Transverse colon (tissue), 4 donors: Measurements from ENCODE around the gene AMD1. TPM values are rescaled to one million over a fixed set of nuclear protein-coding genes. Genes with fewer than 3 reads are reported as not detected.

ENCODE experiments used
- DNase-seq: peaks from one replicate; pipeline ENCODE4 v3.0.0-alpha.2; 2019
- H3K27ac ChIP-seq, 4 donors: fragments of 200-600 bp; sonication (generic); 2 replicates each; pipeline ENCODE4 v1.5.1; 2016 to 2018; ENCODE audit warnings: inconsistent platforms in 4 of 4
- H3K27me3 ChIP-seq: fragments of 200-600 bp; sonication (generic); 2 replicates; pipeline ENCODE4 v1.5.1; 2017; ENCODE audit warnings: inconsistent platforms
- H3K36me3 ChIP-seq, 4 donors: fragments of 200-600 bp; sonication (generic); 2 replicates each; pipeline ENCODE4 v1.5.1; 2017 to 2019; ENCODE audit warnings: inconsistent platforms in 4 of 4
- H3K4me1 ChIP-seq, 4 donors: fragments of 200-600 bp; sonication (generic); 2 replicates each; pipeline ENCODE4 v1.5.1; 2017 to 2020; ENCODE audit warnings: inconsistent platforms in 4 of 4
- H3K4me3 ChIP-seq, 4 donors: fragments of 200-600 bp; sonication (generic); 1 replicate in 1 of 4; 2 replicates in 3 of 4; pipeline versions ENCODE4 v1.5.1 to v1.6.1; 2017 to 2019; ENCODE audit warnings: inconsistent platforms in 4 of 4
- H3K9me3 ChIP-seq, 2 donors: fragments of 200-600 bp; sonication (generic); 2 replicates each; pipeline ENCODE4 v1.5.1; 2017 to 2019; ENCODE audit warnings: inconsistent platforms in 2 of 2
- EP300 ChIP-seq: sonication (generic); formaldehyde crosslinking; IDR thresholded peaks from one replicate; pipeline ENCODE4 v1.6.1; 2017; ENCODE audit warnings: antibody characterized with exemption, low read depth
- POLR2A ChIP-seq: fragments of 450-650 bp; IDR thresholded peaks from one replicate; pipeline ENCODE4 v1.6.1; 2016; ENCODE audit warnings: antibody characterized with exemption, mild to moderate bottlenecking, moderate library complexity
- POLR2AphosphoS5 ChIP-seq, 3 donors: sonication (generic); formaldehyde crosslinking; IDR thresholded peaks; one replicate each; pipeline ENCODE4 v1.6.1; 2016; ENCODE audit warnings: antibody characterized with exemption in 3 of 3
- WGBS, 2 donors: methylation state at CpG; one replicate each; pipeline ENCODE4 v1.1.5; 2018; ENCODE audit warnings: low coverage in 1 of 2; 5-methylcytosine and 5-hydroxymethylcytosine counted together
- in situ Hi-C, 4 donors: fragments of 200-750 bp; cut with MboI; loops; one replicate each; pipeline versions ENCODE4 v1.15.0 to v1.15.1; 2017; ENCODE audit warnings: low sequenced_read_pairs in 3 of 4, low pct_ligation_motif_present in 1 of 4, low pct_unique_long_range_greater_than_20kb in 1 of 4
- intact Hi-C: fragments of 100-400 bp; cut with DNase I; formaldehyde crosslinking; loops from one replicate; pipeline ENCODE4 v1.15.1; 2023; ENCODE audit warnings: low total_unique reads
- total RNA-seq, 4 donors: library from RNA; depleted of rRNA; stranded (reverse); fragments of >200 nt; gene quantifications; one replicate each; pipeline ENCODE4 v1.1.0, GENCODE V29; 2016
- TF ChIP-seq, protein P1 (sequence below), 5 experiments: fragments of 200-600 bp in 3 of 5; fragments of 450-650 bp in 2 of 5; sonication (generic) in 3 of 5; IDR thresholded peaks; 1 replicate in 2 of 5; 2 replicates in 3 of 5; pipeline ENCODE4 v1.5.1; 2016 to 2017; ENCODE audit warnings: antibody characterized with exemption in 5 of 5, inconsistent platforms in 3 of 5, mild to moderate bottlenecking in 2 of 5, moderate library complexity in 1 of 5

The AMD1 gene
- total RNA-seq, 4 donors from 2014 or later = 50.7 to 86.4 (median 75.1) TPM

DNA sequence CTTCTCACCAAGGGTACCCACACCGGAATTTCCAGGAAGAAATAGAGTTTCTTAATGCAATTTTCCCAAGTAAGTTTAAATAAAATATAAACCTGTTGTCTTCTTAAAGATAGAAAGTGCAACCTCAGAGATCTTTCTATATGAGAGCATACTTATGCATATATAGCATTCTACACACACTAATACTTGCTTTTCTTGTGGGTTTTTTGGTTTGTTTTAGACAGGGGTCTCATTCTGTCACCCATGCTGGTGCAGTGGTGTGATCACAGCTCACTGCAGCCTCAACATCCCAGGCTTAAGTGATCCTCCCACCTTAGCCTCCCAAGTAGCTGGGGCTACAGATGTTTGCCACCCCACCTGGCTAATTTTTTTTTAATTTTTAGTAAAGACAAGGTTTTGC is 15.7 kb downstream of the AMD1 start:
- in situ Hi-C loops (no loop called here), intact Hi-C loops (no loop called here)
- Histone ChIP-seq H3K27ac (no peak overlapping the region), H3K4me3 (no peak overlapping the region), H3K9me3 (no peaks in the 10 kb centered on the region), H3K36me3 (peaks cover 0 to 47% (median 21%) of the 10 kb centered on the region in 4 donors), H3K4me1 (peaks cover 0 to 17% (median 4%) of the 10 kb centered on the region in 4 donors), H3K27me3 (no peaks in the 10 kb centered on the region)
- TF ChIP-seq POLR2A (no peak), POLR2AphosphoS5 (IDR thresholded peaks at IDR 0.05) (no peak), EP300 (no peak)
- TF ChIP-seq, protein P1, sequence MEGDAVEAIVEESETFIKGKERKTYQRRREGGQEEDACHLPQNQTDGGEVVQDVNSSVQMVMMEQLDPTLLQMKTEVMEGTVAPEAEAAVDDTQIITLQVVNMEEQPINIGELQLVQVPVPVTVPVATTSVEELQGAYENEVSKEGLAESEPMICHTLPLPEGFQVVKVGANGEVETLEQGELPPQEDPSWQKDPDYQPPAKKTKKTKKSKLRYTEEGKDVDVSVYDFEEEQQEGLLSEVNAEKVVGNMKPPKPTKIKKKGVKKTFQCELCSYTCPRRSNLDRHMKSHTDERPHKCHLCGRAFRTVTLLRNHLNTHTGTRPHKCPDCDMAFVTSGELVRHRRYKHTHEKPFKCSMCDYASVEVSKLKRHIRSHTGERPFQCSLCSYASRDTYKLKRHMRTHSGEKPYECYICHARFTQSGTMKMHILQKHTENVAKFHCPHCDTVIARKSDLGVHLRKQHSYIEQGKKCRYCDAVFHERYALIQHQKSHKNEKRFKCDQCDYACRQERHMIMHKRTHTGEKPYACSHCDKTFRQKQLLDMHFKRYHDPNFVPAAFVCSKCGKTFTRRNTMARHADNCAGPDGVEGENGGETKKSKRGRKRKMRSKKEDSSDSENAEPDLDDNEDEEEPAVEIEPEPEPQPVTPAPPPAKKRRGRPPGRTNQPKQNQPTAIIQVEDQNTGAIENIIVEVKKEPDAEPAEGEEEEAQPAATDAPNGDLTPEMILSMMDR (IDR thresholded peaks at IDR 0.05) = no peak
- 89 to 100% methylated on average over 1 of the region's 1 CpG for WGBS, 2 donors
- DNase-seq = no peak

GRCh38 chr6:110895907-110896608 is 21.5 kb downstream of the AMD1 start:
- TF ChIP-seq, protein P1 (IDR thresholded peaks at IDR 0.05) = no peak
- TF ChIP-seq POLR2AphosphoS5 (IDR thresholded peaks at IDR 0.05) (no peak), POLR2A (no peak), EP300 (no peak)
- Histone ChIP-seq H3K27me3 (no peaks in the 10 kb centered on the region), H3K36me3 (peaks cover 0 to 53% (median 25%) of the 10 kb centered on the region in 4 donors), H3K4me3 (no peak overlapping the region), H3K9me3 (no peaks in the 10 kb centered on the region), H3K27ac (no peak overlapping the region), H3K4me1 (no peaks in the 10 kb centered on the region)
- no peak for DNase-seq
- 95 to 96% methylated on average over 4 of the region's 4 CpGs for WGBS, 2 donors
- intact Hi-C loops (no loop called here), in situ Hi-C loops (no loop called here)

DNA sequence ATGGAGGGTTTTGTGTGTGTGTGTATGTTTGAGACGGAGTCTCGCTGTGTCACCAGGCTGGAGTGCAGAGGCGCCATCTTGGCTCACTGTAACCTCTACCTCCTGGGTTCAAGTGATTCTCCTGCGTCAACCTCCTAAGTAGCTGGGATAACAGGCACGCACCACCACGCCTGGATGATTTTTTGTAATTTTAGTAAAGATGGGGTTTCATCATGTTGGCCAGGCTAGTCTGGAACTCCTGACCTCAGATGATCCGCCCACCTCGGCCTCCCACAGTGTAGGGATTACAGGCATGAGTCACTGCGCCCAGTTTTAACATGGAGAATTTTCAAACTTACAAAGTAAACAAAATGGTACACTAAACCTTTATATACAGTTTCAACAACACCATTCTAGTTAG is 22.8 kb downstream of the AMD1 start:
- in situ Hi-C loops = no loop called here
- 95 to 100% methylated on average over 6 to 9 of the region's 9 CpGs for WGBS, 2 donors

GRCh38 chr6:110898111-110898510 is 23.5 kb downstream of the AMD1 start:
- WGBS, 2 donors = 86 to 90% methylated on average over 5 of the region's 5 CpGs
- TF ChIP-seq EP300 (no peak), POLR2AphosphoS5 (IDR thresholded peaks at IDR 0.05) (no peak), POLR2A (no peak)
- TF ChIP-seq, protein P1 (IDR thresholded peaks at IDR 0.05) = no peak
- Histone ChIP-seq H3K27ac (no peak overlapping the region), H3K9me3 (no peaks in the 10 kb centered on the region), H3K4me1 (no peaks in the 10 kb centered on the region), H3K27me3 (no peaks in the 10 kb centered on the region), H3K4me3 (no peak overlapping the region), H3K36me3 (peaks cover 0 to 35% (median 15%) of the 10 kb centered on the region in 4 donors)
- in situ Hi-C loops = no loop called here
- intact Hi-C loops = no loop called here
- no peak for DNase-seq

More for the DNA sequence above, 22.8 kb downstream of the AMD1 start:
- Histone ChIP-seq H3K36me3 (peaks cover 0 to 41% (median 19%) of the 10 kb centered on the region in 4 donors), H3K27me3 (no peaks in the 10 kb centered on the region), H3K4me3 (no peak overlapping the region), H3K9me3 (no peaks in the 10 kb centered on the region), H3K4me1 (no peaks in the 10 kb centered on the region), H3K27ac (no peak overlapping the region)
- intact Hi-C loops = no loop called here
- no peak for TF ChIP-seq POLR2A
- no peak for TF ChIP-seq EP300
- TF ChIP-seq, protein P1 (IDR thresholded peaks at IDR 0.05) = no peak
- TF ChIP-seq POLR2AphosphoS5 (IDR thresholded peaks at IDR 0.05) = no peak
- DNase-seq = no peak
